VCaP (cell line): ENCODE measurements around the gene SMTNL2.

ENCODE experiments used
- H3K27ac ChIP-seq: fragments of 450-650 bp; 2 replicates; pipeline ENCODE4 v1.5.1; 2017
- CTCF ChIP-seq: fragments of 450-650 bp; conservative IDR thresholded peaks from 2 replicates; pipeline ENCODE4 v1.5.1; 2017; ENCODE audit warnings: mild to moderate bottlenecking, moderate library complexity

SMTNL2 gene

GRCh38 chr17:4542003-4542725, 42.2 kb upstream of the SMTNL2 start:
- no peak for TF ChIP-seq CTCF

DNA sequence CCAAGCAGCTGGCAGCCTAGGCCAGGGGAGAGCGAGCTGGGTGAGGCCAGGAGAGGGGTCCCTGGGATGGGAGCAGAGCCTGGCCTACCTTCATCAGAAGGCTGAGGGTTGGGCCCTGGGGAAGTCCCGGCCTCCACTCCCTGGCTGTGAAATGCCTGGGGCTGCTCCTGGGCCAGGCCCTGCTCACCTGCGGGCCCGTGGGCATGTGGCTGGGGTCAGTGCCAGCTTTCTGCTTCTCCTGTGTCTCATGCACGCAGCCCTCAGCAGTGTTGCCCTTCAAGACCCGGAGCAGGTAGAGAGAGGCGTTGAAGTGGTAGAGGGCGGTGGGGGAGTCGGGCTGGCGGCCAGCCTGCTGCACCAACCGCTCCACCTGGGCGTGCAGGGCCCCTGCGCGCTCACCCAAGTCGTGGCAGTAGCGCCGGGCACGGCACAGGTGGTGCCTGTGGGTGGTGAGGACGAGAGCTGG, 41.6 kb upstream of the SMTNL2 start:
- H3K27ac ChIP-seq = no peak overlapping the region
- no peak for TF ChIP-seq CTCF

More at GRCh38 chr17:4542003-4542725, 42.2 kb upstream of the SMTNL2 start:
- no peak overlapping the region for H3K27ac ChIP-seq

DNA sequence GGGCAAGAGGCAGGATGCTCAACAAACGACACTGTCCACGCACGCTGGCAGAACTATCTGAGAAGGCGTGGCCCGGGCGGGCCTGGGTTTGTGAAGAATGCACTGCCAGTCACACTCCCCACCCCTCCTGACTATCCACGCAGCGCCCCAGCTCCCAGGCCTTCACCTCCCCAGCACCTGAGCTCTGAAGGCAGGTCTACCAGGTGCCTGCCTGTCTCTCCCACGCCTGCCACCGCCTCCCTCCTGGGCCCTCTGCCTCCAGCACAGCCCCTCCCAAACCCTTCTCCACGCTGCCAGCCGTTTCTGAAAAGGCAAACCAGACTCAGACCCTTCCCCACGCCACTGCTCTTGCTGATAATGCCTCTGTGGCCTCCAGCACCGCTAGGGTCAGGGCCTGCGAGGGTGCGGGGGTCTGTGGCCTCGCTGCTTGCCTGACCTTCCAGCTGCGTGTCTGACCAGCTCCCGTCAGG, 40.7 kb upstream of the SMTNL2 start:
- H3K27ac ChIP-seq = no peak overlapping the region
- TF ChIP-seq CTCF = no peak

DNA sequence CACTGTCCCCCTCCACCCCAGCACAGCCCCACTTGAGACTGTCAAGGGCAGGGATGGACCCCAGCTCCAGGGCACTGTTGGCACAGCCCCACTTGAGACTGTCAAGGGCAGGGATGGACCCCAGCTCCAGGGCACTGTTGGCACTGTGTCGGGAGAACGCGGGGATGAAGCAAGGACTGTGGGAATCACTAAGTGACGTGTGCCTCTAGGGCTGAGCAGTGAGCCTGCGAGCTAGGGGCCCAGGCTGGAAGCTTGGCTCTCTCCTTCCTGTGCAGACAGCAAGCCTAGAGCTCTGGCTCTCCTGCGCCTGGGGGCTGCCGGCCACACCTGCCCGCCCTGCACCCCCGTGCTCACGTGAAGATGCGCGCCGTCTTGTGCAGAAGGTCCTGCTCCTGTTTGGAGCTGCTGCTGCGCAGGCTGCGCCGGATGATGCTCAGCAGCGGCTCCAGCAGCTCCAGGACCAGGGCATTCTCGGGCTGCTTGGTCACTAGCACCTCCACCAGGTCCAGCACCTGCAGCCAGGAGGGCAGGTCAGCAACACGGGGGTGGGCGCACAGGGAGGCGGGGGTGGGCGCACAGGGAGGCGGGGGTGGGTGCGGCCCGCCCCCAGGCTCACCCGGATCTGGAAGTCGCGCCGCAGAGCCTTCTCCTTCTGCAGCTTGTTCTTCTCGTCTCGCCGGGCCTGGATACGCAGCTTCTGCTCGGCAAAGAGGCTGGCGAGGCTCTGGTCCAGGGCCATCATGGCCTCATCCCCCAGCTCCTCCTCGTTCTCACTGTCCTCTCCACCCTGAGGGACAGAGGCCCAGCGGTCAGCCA, 40.0 kb upstream of the SMTNL2 start:
- no peak overlapping the region for H3K27ac ChIP-seq
- no peak for TF ChIP-seq CTCF

DNA sequence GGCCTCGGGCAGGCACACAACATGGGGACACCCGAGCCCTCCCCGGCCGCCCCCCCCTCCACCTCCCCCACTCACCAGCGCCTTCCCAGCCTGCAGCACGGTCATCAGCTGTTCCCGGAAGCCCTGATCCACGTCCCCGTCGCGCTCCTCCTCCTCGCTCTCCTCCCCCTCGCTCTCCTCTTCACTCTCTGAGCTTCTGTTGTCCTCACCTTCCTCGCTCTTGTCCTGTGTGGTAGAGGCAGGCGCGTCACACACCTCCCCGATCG, 39.4 kb upstream of the SMTNL2 start:
- TF ChIP-seq CTCF = no peak
- no peak overlapping the region for H3K27ac ChIP-seq

GRCh38 chr17:4545217-4545951, 38.9 kb upstream of the SMTNL2 start:
- TF ChIP-seq CTCF = no peak
- no peak overlapping the region for H3K27ac ChIP-seq
